ENCODE results near the gene URAD. TPM values are rescaled to one million over a fixed set of nuclear protein-coding genes. Genes with fewer than 3 reads are reported as not detected.
"Not testable (repeated sequence)": the region's sequence is repeated elsewhere in the genome, so short reads cannot be mapped to it uniquely, and the experiment has no call there.

URAD gene
- not detected for total RNA-seq

GRCh38 chr13:27988520-27988919 lies at the start of gene URAD:
TSS of gene URAD (minus strand) at chr13:27988693. CDS start at chr13:27988637, 56 bp downstream.
- 47 to 63% methylated on average over 9 to 11 of the region's 11 CpGs for WGBS, 2 donors
- ATAC-seq (no peak), DNase-seq (no peak)
- TF ChIP-seq POLR2A (IDR thresholded peaks at IDR 0.05), result no peak
- TF ChIP-seq CTCF (IDR thresholded peaks at IDR 0.05), result no peak
- no peaks in the 10 kb centered on the region for H3K36me3 ChIP-seq (replicated peaks in 1 of 2; ENCODE audit: insufficient read depth in 1 of 2, low read depth in 2 of 2)
- no peaks in the 10 kb centered on the region for H3K4me1 ChIP-seq
- no peak within 1 kb of the TSS for H3K27ac ChIP-seq
- no peaks in the 10 kb centered on the region for H3K27me3 ChIP-seq
- no peak within 1 kb of the TSS for H3K4me3 ChIP-seq
- no peaks in the 10 kb centered on the region for H3K9me3 ChIP-seq
- intact Hi-C loops (cut with DNase I), result loop anchor here (5.0 to 10.0 kb wide), 3 partner anchors 156 to 1004 kb away; no protein-coding TSS in a partner anchor

- no peak for DNase-seq
- Histone ChIP-seq H3K36me3 (replicated peaks in 1 of 2; ENCODE audit: insufficient read depth in 1 of 2, low read depth in 2 of 2) (no peaks in the 10 kb centered on the region), H3K9me3 (no peaks in the 10 kb centered on the region), H3K27ac (no peak overlapping the region), H3K4me1 (no peaks in the 10 kb centered on the region), H3K27me3 (no peaks in the 10 kb centered on the region), H3K4me3 (no peak overlapping the region)
- intact Hi-C loops (cut with DNase I), result no loop called here
- TF ChIP-seq CTCF (IDR thresholded peaks at IDR 0.05) (no peak), POLR2A (IDR thresholded peaks at IDR 0.05) (no peak)
- 80 to 92% methylated on average over 2 of the region's 2 CpGs for WGBS, 2 donors
- ATAC-seq, result no peak
Measured at GRCh38 chr13:28037399-28037798, 48.9 kb upstream of the URAD start.

- ATAC-seq (no peak), DNase-seq (no peak)
- no peak overlapping the region for H3K27ac ChIP-seq
- no peaks in the 10 kb centered on the region for H3K4me1 ChIP-seq
- TF ChIP-seq CTCF (IDR thresholded peaks at IDR 0.05) (no peak), POLR2A (IDR thresholded peaks at IDR 0.05) (no peak)
- 44 to 50% methylated on average over 5 to 6 of the region's 6 CpGs for WGBS, 2 donors
- intact Hi-C loops (cut with DNase I), result no loop called here
- H3K27me3 ChIP-seq, result no peaks in the 10 kb centered on the region
- no peaks in the 10 kb centered on the region for H3K36me3 ChIP-seq (replicated peaks in 1 of 2; ENCODE audit: insufficient read depth in 1 of 2, low read depth in 2 of 2)
- no peaks in the 10 kb centered on the region for H3K9me3 ChIP-seq
- no peak overlapping the region for H3K4me3 ChIP-seq
Measured at GRCh38 chr13:28035146-28035782, 46.8 kb upstream of the URAD start.

GRCh38 chr13:28033894-28034655 lies 45.6 kb upstream of the URAD start:
- Histone ChIP-seq H3K27me3 (no peaks in the 10 kb centered on the region), H3K36me3 (replicated peaks in 1 of 2; ENCODE audit: insufficient read depth in 1 of 2, low read depth in 2 of 2) (no peaks in the 10 kb centered on the region), H3K9me3 (no peaks in the 10 kb centered on the region), H3K4me1 (no peaks in the 10 kb centered on the region), H3K4me3 (no peak overlapping the region), H3K27ac (no peak overlapping the region)
- TF ChIP-seq CTCF (IDR thresholded peaks at IDR 0.05), result no peak
- TF ChIP-seq POLR2A (IDR thresholded peaks at IDR 0.05), result no peak
- no peak for ATAC-seq
- intact Hi-C loops (cut with DNase I), result no loop called here
- whole genome bisulfite sequencing, 2 donors, result 78 to 81% methylated on average over 8 of the region's 8 CpGs
- no peak for DNase-seq

- H3K9me3 ChIP-seq; H3K4me3 ChIP-seq; ATAC-seq; H3K36me3 ChIP-seq (replicated peaks in 1 of 2; ENCODE audit: insufficient read depth in 1 of 2, low read depth in 2 of 2); H3K4me1 ChIP-seq; intact Hi-C loops (cut with DNase I); DNase-seq; H3K27me3 ChIP-seq; H3K27ac ChIP-seq: not testable (repeated sequence)
- WGBS, 2 donors, result 78% methylated on average over 1 of the region's 1 CpG
Measured at GRCh38 chr13:28032438-28032837, 43.9 kb upstream of the URAD start.

Data from body of pancreas (tissue), 4 donors.